K562 (cell line): ENCODE measurements around the gene EIF3I. TPM values are rescaled to one million over a fixed set of nuclear protein-coding genes. Genes with fewer than 3 reads are reported as not detected.
A peak's percentile ranks its signal among the peaks of the same experiment; 100 is the strongest.

Experiments used
- CCNT2 ChIP-seq: IDR thresholded peaks from 2 replicates; pipeline ENCODE4 v1.6.1; 2011; ENCODE audit warnings: borderline replicate concordance, low read depth, mild to moderate bottlenecking, moderate library complexity, mixed read lengths, low read length; ENCODE audit not compliant: insufficient read length; ENCODE audit errors: extremely low read depth
- DMBX1 ChIP-seq: fragments of 250-450 bp; sonication (Bioruptor Pico); IDR thresholded peaks from 2 replicates; pipeline ENCODE4 v1.8.0; 2022; ENCODE audit warnings: inconsistent platforms, mild to moderate bottlenecking, moderate library complexity, borderline replicate concordance
- GTF2B ChIP-seq: IDR thresholded peaks from 2 replicates; pipeline ENCODE4 v1.6.1; 2011; ENCODE audit not compliant: insufficient read length; ENCODE audit errors: extremely low read depth
- KAT2B ChIP-seq: IDR thresholded peaks from one replicate; pipeline ENCODE4 v1.6.1; 2012; ENCODE audit warnings: low read depth, mild to moderate bottlenecking, control low read depth, inconsistent platforms, low read length, moderate library complexity
- MEF2D ChIP-seq: conservative IDR thresholded peaks from 2 replicates; pipeline ENCODE4 v1.6.1; 2016; ENCODE audit warnings: low read depth, missing genetic modification characterization, missing compliant biosample characterization
- NRF1 ChIP-seq, 2 experiments: fragments of 450-650 bp; IDR thresholded peaks in 1 of 2; conservative IDR thresholded peaks in 1 of 2; 2 replicates each; pipeline ENCODE4 v1.6.1; 2014; ENCODE audit warnings: mild to moderate bottlenecking in 2 of 2
- RUNX1 ChIP-seq: sonication (generic); IDR thresholded peaks from 2 replicates; pipeline ENCODE4 v1.6.1; 2016; ENCODE audit warnings: antibody characterized with exemption, low read depth
- SAFB ChIP-seq: fragments of 200-400 bp; formaldehyde crosslinking; IDR thresholded peaks from 2 replicates; pipeline ENCODE4 v1.6.1; 2017; ENCODE audit warnings: low read depth, low read length, borderline replicate concordance
- SMARCB1 ChIP-seq: IDR thresholded peaks from 2 replicates; pipeline ENCODE4 v1.6.1; 2011; ENCODE audit warnings: improper control_type of control experiment, low read depth; ENCODE audit not compliant: insufficient read length
- SREBF2 ChIP-seq: sonication (generic); formaldehyde crosslinking; IDR thresholded peaks from 2 replicates; pipeline ENCODE4 v1.4.0; 2020; ENCODE audit warnings: mild to moderate bottlenecking, missing genetic modification reagents
- TEAD1 ChIP-seq, 2 experiments: fragments of 450-650 bp in 1 of 2; sonication (generic) in 1 of 2; formaldehyde crosslinking; IDR thresholded peaks; 2 replicates each; pipeline versions ENCODE4 v1.4.0 to v1.8.0; 2020 to 2022; ENCODE audit warnings: mild to moderate bottlenecking in 2 of 2, missing genetic modification reagents in 1 of 2
- TOE1 ChIP-seq, 2 experiments: fragments of 450-650 bp in 1 of 2; sonication (generic) in 1 of 2; formaldehyde crosslinking in 1 of 2; IDR thresholded peaks; 2 replicates each; pipeline versions ENCODE4 v1.7.1 to v1.8.0; 2016 to 2022; ENCODE audit warnings: borderline replicate concordance in 2 of 2, mild to moderate bottlenecking in 2 of 2, antibody characterized with exemption in 1 of 2, inconsistent platforms in 1 of 2, low read depth in 1 of 2, missing genetic modification reagents in 1 of 2, moderate library complexity in 1 of 2
- ZBTB5 ChIP-seq: fragments of 450-650 bp; IDR thresholded peaks from 2 replicates; pipeline ENCODE4 v1.6.1; 2017; ENCODE audit warnings: antibody characterized with exemption
- ZFP1 ChIP-seq: fragments of 450-650 bp; formaldehyde crosslinking; IDR thresholded peaks from 2 replicates; pipeline ENCODE4 v1.4.0; 2020; ENCODE audit warnings: mild to moderate bottlenecking, mixed read lengths
- ZKSCAN3 ChIP-seq: fragments of 250-450 bp; sonication (Bioruptor Pico); IDR thresholded peaks from 2 replicates; pipeline ENCODE4 v1.4.0; 2020
- ZNF3 ChIP-seq: fragments of 250-450 bp; sonication (Bioruptor Pico); IDR thresholded peaks from 2 replicates; pipeline ENCODE4 v1.5.0; 2021; ENCODE audit warnings: mild to moderate bottlenecking, moderate library complexity
- polyA plus RNA-seq, 8 experiments: library from polyadenylated mRNA; depleted of rRNA in 4 of 8; stranded (reverse) in 5 of 8; unstranded in 3 of 8; fragments of >200 nt; fragmentation: Nextera tagmentation in 2 of 8; fragmentation: Illumina TruSeq in 1 of 8; extraction: Ambion mirVana in 2 of 8; extraction: Trizol in 1 of 8; gene quantifications; 2 replicates each; pipeline versions ENCODE4 v1.2.1 to v1.2.3, GENCODE V29; 2011 to 2014; ENCODE audit warnings: inconsistent platforms in 1 of 8, missing spikeins in 1 of 8
- total RNA-seq, 7 experiments: library from RNA; depleted of rRNA in 6 of 7; stranded (reverse); fragments of >200 nt in 6 of 7; fragmentation: Illumina TruSeq in 2 of 7; extraction: Trizol in 2 of 7; gene quantifications; 2 replicates each; pipeline versions ENCODE4 v1.2.1 to v1.2.3, GENCODE V29; 2011 to 2021; ENCODE audit warnings: low replicate concordance in 1 of 7
- TF ChIP-seq, protein P1 (sequence below): fragments of 250-450 bp; sonication (Bioruptor Pico); IDR thresholded peaks from 2 replicates; pipeline ENCODE4 v1.5.0; 2021
- TF ChIP-seq, protein P2 (sequence below): IDR thresholded peaks from 2 replicates; pipeline ENCODE4 v1.6.1; 2012; ENCODE audit warnings: low read depth, low read length, improper control_type of control experiment, borderline replicate concordance
- TF ChIP-seq, protein P3 (sequence below): sonication (generic); formaldehyde crosslinking; IDR thresholded peaks from 2 replicates; pipeline ENCODE4 v1.8.1; 2022; ENCODE audit warnings: missing genetic modification reagents

The EIF3I gene
- total and polyA plus RNA-seq, 9 of the 15 experiments (the other 6 are each of a cell fraction or from before 2014, with no cell fraction given): 414 to 1,526 (median 635) TPM

DNA sequence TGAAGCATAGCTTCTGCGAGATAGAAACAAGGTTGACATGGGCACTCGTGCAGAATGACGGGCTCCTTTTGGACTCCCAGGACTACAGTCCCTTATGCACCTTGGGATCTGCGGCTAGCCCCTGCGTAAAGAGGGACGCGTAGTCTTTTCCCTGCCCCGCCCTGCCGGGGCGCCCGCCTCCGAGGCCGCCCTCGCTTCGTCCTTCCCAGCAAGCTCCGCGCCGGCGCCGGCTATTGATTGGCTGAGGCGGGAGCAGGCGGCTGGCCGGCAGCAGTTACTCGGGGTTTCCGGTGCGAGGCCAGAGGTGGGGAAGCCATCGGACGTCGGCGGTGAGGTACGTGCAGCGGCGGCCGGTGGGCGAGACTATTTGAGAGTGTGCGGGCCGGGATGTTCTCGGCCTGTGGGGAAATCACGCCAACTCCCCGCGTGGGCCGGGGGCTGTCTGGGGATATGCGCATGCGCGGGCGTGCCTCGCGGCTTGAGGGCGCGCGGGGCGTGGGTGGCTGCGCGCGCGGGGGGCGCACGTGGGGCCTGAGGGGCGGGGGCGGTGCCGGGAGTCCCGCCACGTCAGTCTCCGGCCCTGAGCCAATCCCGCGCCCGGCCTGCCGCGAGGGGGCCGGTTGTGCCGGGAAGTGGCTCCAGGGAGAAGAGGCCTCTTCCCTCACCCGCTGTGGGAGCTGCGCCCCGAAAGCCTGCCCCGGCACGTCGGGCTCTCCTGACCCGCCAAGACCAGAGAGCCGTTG, 42.6 kb upstream of the EIF3I start, which contains the start of gene TXLNA (continued):
- TF ChIP-seq ZBTB5: no peak
- TF ChIP-seq SREBF2 (CRISPR knock-in tag): no peak
- TF ChIP-seq SAFB: peak; percentile 99
- no peak for TF ChIP-seq GTF2B
- TF ChIP-seq ZKSCAN3 (CRISPR knock-in tag): no peak
- TF ChIP-seq TOE1 (IDR thresholded peaks at IDR 0.05; ENCODE audit: borderline replicate concordance): 0 out of 2 replicates have a peak, but pooled peaks have one; percentile 62
- peak; percentile 78 for TF ChIP-seq TOE1 (CRISPR knock-in tag; IDR thresholded peaks at IDR 0.05; ENCODE audit: borderline replicate concordance, low read depth)
- peak; percentile 90 for TF ChIP-seq CCNT2
- no peak; the same call in none of the 2 replicates for TF ChIP-seq DMBX1 (CRISPR knock-in tag)
- 0 out of 2 replicates have a peak, but pooled peaks have one; percentile 10 for TF ChIP-seq RUNX1
- TF ChIP-seq ZFP1: no peak
- TF ChIP-seq NRF1 (conservative IDR thresholded peaks at IDR 0.05 in 1 of 2, IDR thresholded peaks at IDR 0.05 in 1 of 2): peak; percentile 95 to 96
- TF ChIP-seq SMARCB1: no peak
- no peak for TF ChIP-seq ZNF3 (CRISPR knock-in tag)
- TF ChIP-seq MEF2D: no peak
- TF ChIP-seq, protein P1, sequence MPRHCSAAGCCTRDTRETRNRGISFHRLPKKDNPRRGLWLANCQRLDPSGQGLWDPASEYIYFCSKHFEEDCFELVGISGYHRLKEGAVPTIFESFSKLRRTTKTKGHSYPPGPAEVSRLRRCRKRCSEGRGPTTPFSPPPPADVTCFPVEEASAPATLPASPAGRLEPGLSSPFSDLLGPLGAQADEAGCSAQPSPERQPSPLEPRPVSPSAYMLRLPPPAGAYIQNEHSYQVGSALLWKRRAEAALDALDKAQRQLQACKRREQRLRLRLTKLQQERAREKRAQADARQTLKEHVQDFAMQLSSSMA (CRISPR knock-in tag): 0 out of 2 replicates have a peak, but pooled peaks have one; percentile 13
- TF ChIP-seq, protein P2, sequence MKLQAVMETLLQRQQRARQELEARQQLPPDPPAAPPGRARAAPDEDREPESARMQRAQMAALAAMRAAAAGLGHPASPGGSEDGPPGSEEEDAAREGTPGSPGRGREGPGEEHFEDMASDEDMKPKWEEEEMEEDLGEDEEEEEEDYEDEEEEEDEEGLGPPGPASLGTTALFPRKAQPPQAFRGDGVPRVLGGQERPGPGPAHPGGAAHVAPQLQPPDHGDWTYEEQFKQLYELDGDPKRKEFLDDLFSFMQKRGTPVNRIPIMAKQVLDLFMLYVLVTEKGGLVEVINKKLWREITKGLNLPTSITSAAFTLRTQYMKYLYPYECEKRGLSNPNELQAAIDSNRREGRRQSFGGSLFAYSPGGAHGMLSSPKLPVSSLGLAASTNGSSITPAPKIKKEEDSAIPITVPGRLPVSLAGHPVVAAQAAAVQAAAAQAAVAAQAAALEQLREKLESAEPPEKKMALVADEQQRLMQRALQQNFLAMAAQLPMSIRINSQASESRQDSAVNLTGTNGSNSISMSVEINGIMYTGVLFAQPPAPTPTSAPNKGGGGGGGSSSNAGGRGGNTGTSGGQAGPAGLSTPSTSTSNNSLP: no peak
- TF ChIP-seq, protein P3, sequence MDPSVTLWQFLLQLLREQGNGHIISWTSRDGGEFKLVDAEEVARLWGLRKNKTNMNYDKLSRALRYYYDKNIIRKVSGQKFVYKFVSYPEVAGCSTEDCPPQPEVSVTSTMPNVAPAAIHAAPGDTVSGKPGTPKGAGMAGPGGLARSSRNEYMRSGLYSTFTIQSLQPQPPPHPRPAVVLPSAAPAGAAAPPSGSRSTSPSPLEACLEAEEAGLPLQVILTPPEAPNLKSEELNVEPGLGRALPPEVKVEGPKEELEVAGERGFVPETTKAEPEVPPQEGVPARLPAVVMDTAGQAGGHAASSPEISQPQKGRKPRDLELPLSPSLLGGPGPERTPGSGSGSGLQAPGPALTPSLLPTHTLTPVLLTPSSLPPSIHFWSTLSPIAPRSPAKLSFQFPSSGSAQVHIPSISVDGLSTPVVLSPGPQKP: no peak
- TF ChIP-seq TEAD1 (CRISPR knock-in tag; IDR thresholded peaks at IDR 0.05): peak; percentile 18 to 82; a peak in 1 of 4 replicates
- TF ChIP-seq KAT2B: no peak
